ENCODE results near the gene TENM4. TPM values are rescaled to one million over a fixed set of nuclear protein-coding genes. Genes with fewer than 3 reads are reported as not detected.
A peak's percentile ranks its signal among the peaks of the same experiment; 100 is the strongest.

TENM4 gene
- total RNA-seq, 1 donor from 2014 or later, result 5.1 TPM

DNA sequence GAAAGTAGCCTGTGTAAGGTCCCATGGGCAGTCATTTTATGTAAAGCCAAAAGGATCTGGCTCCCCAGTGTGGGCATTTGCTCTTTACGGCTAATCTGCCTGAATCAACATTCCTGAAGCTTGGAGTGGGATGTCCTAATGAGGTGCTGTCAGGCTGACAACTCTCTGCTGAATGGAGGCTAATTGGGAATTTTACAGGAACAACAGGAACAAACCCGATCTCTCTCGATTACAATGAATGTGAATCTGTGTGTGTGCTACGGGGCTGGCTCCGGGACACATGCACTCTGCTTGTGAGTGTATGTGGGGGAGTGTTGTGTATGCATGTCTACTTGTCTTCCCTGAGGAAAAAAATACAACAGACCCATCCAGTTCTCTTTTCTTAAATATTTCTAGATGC is 415.2 kb downstream of the TENM4 start:
- H3K9ac ChIP-seq, result no peak overlapping the region
- Mint-ChIP-seq H3K9me3 (no peaks in the 10 kb centered on the region), H3K27ac (no peak overlapping the region), H3K36me3 (peaks cover 3% of the 10 kb centered on the region), H3K4me1 (peaks cover 18% of the 10 kb centered on the region), H3K27me3 (ENCODE audit: insufficient read depth, low read depth) (no peaks in the 10 kb centered on the region), H3K4me3 (no peak overlapping the region)
- no peak overlapping the region for H3K4me3 ChIP-seq
- peak overlapping the region; percentile 56 for H3K4me2 ChIP-seq
- H2AFZ ChIP-seq (replicated peaks), result no peak overlapping the region
- H3K27ac ChIP-seq, result peak overlapping the region; percentile 26
- no peaks in the 10 kb centered on the region for H4K20me1 ChIP-seq (ENCODE audit: low read depth)
- DNase-seq (ENCODE audit: low spot score), result peak; percentile 88
- no peaks in the 10 kb centered on the region for H3K79me2 ChIP-seq (ENCODE audit: low read depth)
- H3K4me1 ChIP-seq, result peaks cover 23% of the 10 kb centered on the region
- H3K36me3 ChIP-seq, result no peaks in the 10 kb centered on the region
- peaks cover 18% of the 10 kb centered on the region for H3F3A ChIP-seq (ENCODE audit: low read depth)
- no peak for TF ChIP-seq EZH2phosphoT487 (IDR thresholded peaks at IDR 0.05)
- no peak for TF ChIP-seq EZH2 (IDR thresholded peaks at IDR 0.05)
- TF ChIP-seq, protein P1, sequence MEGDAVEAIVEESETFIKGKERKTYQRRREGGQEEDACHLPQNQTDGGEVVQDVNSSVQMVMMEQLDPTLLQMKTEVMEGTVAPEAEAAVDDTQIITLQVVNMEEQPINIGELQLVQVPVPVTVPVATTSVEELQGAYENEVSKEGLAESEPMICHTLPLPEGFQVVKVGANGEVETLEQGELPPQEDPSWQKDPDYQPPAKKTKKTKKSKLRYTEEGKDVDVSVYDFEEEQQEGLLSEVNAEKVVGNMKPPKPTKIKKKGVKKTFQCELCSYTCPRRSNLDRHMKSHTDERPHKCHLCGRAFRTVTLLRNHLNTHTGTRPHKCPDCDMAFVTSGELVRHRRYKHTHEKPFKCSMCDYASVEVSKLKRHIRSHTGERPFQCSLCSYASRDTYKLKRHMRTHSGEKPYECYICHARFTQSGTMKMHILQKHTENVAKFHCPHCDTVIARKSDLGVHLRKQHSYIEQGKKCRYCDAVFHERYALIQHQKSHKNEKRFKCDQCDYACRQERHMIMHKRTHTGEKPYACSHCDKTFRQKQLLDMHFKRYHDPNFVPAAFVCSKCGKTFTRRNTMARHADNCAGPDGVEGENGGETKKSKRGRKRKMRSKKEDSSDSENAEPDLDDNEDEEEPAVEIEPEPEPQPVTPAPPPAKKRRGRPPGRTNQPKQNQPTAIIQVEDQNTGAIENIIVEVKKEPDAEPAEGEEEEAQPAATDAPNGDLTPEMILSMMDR (IDR thresholded peaks at IDR 0.05), result no peak
- H3K27me3 ChIP-seq, result peaks cover 22% of the 10 kb centered on the region
- H3K9me3 ChIP-seq (ENCODE audit: low read depth), result no peaks in the 10 kb centered on the region

DNA sequence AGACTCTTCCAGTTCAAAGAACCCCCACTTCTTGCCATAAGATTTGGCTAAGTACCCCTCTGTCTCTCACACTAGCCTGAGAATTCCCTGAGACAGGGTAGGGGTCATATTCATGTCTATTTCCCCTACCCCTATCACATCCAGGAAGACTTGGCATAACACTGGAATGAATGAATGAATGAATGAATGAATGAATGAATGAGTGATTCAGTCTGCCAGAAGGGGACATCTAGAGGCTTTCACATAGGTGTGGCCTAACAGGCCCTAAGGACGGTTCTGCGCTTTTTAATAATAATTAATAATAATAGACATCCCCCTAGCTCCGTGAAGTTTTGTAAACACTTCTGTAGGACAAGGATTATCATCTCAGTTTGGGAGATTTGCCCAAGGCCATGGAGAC is 415.7 kb downstream of the TENM4 start:
- H3K27ac ChIP-seq, result no peak overlapping the region
- Mint-ChIP-seq H3K27ac (no peak overlapping the region), H3K27me3 (ENCODE audit: insufficient read depth, low read depth) (no peaks in the 10 kb centered on the region), H3K4me3 (no peak overlapping the region), H3K36me3 (peaks cover 3% of the 10 kb centered on the region), H3K9me3 (no peaks in the 10 kb centered on the region), H3K4me1 (peaks cover 23% of the 10 kb centered on the region)
- H3K4me2 ChIP-seq, result no peak overlapping the region
- H3K9ac ChIP-seq, result no peak overlapping the region
- H3K36me3 ChIP-seq, result no peaks in the 10 kb centered on the region
- H3K27me3 ChIP-seq, result peaks cover 22% of the 10 kb centered on the region
- H3F3A ChIP-seq (ENCODE audit: low read depth), result peaks cover 18% of the 10 kb centered on the region
- H2AFZ ChIP-seq (replicated peaks), result no peak overlapping the region
- no peak overlapping the region for H3K4me3 ChIP-seq
- TF ChIP-seq EZH2 (IDR thresholded peaks at IDR 0.05), result no peak
- TF ChIP-seq, protein P1 (IDR thresholded peaks at IDR 0.05), result no peak
- TF ChIP-seq EZH2phosphoT487 (IDR thresholded peaks at IDR 0.05), result no peak
- H3K79me2 ChIP-seq (ENCODE audit: low read depth), result no peaks in the 10 kb centered on the region
- H3K4me1 ChIP-seq, result peaks cover 28% of the 10 kb centered on the region
- no peaks in the 10 kb centered on the region for H3K9me3 ChIP-seq (ENCODE audit: low read depth)
- no peak for DNase-seq (ENCODE audit: low spot score)
- H4K20me1 ChIP-seq (ENCODE audit: low read depth), result no peaks in the 10 kb centered on the region

DNA sequence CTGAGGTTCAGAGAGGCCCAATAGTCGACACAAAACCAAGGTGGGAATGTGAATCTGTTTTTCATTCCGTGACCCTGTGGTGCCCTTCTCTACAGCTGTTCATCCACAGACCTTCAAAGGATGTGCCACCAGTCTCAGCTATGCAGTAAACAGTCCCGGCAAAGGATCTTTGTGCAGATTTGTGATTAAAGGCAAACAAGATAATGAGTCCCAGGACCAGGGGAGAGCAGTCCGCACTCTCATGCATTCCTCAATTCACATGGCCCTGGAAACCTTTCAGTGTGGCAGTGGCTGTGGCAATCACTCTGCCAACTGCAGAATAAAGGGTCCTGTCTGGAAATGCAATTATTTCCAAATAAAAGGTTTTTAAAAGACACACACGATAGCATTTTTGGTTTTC is 418.6 kb downstream of the TENM4 start:
- Mint-ChIP-seq H3K9me3 (no peaks in the 10 kb centered on the region), H3K4me3 (no peak overlapping the region), H3K4me1 (peaks cover 26% of the 10 kb centered on the region), H3K27me3 (ENCODE audit: insufficient read depth, low read depth) (no peaks in the 10 kb centered on the region), H3K27ac (no peak overlapping the region), H3K36me3 (peaks cover 3% of the 10 kb centered on the region)
- no peak for DNase-seq (ENCODE audit: low spot score)
- Histone ChIP-seq H3K27ac (no peak overlapping the region), H2AFZ (replicated peaks) (no peak overlapping the region), H4K20me1 (ENCODE audit: low read depth) (no peaks in the 10 kb centered on the region), H3K4me1 (peaks cover 32% of the 10 kb centered on the region), H3K36me3 (no peaks in the 10 kb centered on the region), H3K9me3 (ENCODE audit: low read depth) (no peaks in the 10 kb centered on the region), H3K9ac (no peak overlapping the region), H3K4me3 (no peak overlapping the region), H3K27me3 (peaks cover 7% of the 10 kb centered on the region), H3F3A (ENCODE audit: low read depth) (peaks cover 18% of the 10 kb centered on the region), H3K4me2 (no peak overlapping the region), H3K79me2 (ENCODE audit: low read depth) (no peaks in the 10 kb centered on the region)
- TF ChIP-seq EZH2phosphoT487 (IDR thresholded peaks at IDR 0.05), result no peak
- TF ChIP-seq, protein P1 (IDR thresholded peaks at IDR 0.05), result no peak

All from neural progenitor cell (in vitro differentiated cells).